GM21528 (cell line): ENCODE data around the gene FASN.

Experiments
- ATAC-seq: cut with Tn5 transposase; IDR thresholded peaks from one replicate; pipeline ENCODE4 v1.9.1; 2021; ENCODE audit warnings: mild to moderate bottlenecking, moderate library complexity; ENCODE audit not compliant: unreplicated experiment, low FRiP score

Gene FASN

DNA sequence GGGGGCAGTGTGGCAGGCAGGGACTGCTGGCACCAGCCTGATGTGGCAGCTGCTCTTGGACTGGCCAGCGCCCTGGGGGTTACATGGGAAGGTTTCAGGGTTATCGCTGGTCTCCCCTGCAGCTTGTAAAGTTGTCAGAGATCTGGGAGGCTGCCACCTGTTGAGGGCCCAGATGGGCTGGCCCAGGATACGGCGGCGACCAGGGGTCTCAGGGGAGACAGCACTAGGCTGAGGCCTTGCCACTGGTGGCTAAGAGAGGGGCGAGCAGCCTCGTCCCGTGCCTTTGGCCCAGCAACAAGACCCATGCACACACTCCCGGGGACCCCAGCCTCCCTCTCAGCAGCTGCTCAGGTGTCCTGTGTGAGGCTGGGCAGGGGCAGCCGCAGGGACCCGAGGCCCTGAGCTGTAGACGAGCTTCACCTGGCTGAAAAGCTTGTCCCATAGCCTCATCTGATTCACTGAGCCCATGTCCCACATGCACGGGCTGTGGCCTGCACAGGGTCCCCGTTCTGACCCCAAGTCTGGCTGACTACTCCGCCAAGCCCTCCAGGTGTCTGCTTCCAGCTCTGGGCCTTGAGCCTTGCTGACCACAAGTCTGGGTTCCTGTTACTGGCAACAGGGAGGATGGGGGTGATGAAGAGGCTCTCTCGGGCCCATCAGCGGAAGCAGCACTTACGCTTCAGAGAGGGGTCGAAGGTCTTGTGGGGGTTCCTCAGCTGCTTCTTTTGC lies 38.6 kb downstream of the FASN start:
- no peak for ATAC-seq

DNA sequence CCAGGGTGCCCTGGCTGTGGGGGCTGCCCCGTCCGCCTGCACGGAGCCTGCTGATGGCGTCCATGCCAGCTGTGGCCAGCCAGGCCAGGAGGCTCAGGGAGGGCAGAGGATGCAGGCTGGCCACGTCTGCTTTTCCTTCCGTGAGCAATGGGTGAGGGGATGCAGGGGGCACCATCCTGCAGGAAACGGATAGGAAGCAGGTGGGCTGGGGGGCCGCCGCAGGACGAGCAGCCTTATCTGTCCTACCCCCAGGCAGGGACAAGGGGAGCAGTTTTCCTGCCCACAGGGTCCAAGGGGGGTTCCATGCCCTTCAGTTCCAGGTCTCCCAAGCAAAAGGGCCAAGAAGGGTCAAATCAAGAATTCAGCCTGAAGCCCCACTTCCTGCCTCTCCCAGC lies 39.2 kb downstream of the FASN start:
- ATAC-seq, result no peak

DNA sequence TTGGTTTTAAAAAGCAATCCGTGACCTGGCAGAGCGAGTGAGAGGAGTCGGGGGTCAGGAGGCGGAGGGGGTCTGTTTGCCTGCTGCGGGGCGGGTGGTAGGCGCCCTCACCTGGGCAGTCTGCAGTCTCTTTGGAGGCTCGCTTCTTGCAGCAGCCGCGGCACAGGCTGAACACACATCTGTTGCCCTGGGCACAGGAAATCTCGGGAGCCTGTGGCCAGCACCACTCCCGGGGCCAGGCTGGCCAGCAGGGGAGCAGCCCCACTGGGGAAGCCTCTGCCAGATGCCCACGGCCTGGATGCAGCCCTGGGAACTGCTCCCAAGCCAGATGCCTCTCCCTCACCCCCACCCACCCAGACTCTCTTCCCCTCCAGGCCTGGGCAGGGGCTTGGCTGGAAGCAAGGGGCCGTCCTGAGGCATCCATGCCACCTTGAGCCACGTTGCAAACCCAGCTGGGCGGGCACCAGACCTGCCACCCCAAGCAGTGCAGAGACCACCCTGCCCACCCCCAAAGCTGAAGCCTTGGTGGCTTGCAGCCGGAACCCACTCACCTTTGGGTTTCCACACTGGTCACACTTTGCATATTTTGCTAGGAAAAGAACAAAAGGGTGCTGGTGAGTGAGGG lies 39.7 kb downstream of the FASN start:
- ATAC-seq, result no peak

DNA sequence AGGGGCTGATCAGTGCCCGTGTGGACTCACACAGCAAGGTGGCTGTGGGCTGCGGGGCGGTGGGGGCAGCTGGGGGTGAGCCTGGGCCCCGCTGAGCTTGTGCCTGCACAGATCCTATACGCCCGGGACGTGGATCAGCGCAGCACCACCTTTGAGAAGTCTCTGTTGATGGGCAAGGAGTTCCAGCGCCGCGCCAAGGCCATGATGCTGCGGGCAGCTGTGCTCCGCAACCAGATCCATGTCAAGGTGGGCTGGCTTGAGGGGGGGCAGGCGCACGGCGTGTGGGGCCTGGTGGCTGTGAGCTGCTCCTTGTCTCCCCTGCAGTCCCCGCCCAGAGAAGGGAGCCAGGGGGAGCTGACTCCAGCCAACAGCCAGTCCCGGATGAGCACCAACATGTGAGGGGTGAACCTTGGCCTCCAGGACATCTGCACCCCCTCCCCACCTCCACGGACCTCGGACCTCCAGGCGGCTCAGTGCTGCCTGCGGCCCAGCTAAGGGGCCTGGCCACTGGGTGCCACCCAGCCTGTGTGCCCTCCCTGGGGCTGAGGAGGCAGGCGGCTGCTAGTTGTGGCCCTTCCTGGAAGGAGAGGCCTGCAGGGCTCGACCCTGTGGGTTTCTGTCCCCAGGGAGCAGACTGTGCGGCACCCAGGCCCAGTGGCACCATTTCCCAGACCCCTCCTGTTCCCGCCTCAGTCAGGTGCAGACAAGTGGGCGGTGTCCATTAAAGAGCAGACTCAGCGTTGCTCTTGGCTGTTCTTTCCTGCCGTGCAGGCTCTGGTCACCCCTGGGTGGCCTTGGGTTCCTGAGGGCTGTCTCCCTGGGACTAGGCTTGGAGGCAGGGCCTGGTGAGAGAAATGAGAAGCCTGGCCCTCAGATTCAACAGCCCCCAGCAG lies 41.1 kb downstream of the FASN start:
- no peak for ATAC-seq

DNA sequence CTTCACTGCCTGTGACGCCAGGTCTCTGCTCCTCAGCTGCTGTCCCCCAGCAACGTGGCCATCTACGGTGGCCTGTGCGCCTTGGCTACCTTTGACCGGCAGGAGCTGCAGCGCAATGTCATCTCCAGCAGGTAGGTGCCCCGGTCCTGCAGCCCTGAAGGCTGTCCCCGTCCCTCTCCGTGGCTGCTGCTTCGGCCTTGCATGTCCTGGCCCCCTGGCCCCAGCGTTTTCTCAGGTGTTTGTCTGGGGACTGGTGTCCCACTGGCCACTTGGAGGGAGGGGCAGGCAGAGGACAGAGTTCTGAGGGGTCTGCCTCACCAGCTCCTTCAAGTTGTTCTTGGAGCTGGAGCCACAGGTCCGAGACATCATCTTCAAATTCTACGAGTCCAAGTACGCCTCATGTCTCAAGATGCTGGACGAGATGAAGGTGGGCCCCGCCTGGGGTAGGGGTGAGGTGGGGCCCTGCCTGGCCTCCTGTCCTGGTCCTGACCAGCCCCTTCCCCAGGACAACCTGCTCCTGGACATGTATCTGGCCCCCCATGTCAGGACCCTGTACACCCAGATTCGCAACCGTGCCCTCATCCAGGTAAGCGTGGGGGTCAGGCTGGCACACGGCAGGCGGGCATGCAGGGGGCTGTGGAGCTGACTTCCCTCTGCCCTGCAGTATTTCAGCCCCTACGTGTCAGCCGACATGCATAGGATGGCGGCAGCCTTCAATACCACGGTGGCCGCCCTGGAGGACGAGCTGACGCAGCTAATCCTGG lies 41.9 kb downstream of the FASN start:
- no peak for ATAC-seq

DNA sequence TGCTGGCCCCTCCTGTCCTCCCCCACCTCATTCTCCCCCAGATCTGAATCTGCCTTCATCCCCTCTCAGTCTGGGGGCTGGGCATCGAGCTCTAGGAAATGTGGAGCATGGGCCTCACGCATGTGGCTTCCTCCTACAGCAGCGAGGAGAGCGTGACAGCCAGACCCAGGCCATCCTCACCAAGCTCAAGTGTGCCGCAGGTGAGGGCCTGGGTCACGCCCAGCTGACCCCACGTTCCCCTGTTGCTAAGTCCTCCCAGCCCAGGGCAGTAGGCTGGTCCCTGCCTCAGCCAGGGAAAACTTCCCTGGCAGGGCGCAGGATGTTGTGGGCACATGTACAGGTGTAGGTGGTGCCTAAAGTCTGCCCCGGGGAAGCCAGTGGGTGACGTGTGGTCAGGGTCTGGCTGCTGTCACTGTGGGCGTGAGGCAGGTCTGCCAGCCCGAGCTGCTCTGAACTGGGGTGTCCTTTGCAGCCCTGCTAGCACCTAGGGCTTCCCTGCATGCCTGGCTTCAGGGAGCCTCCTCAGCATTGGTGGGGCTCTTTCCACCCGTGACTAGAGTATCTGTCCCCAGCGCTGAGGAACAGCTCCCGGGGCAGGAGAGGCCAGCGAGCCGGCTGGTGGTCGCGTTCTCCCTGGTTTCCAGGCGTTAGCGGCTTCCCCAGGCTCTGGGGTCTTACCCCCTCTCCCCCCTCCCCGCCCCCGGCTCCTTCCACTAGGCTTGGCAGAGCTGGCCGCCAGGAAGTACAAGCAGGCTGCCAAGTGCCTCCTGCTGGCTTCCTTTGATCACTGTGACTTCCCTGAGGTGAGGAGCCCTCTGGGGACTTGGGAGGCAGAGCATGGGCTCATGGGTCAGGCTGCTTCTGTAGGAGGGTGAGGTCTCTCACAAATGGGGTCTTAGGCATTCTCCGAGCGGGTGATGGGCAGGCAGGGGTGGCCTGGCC lies 42.7 kb downstream of the FASN start:
- ATAC-seq, result no peak

DNA sequence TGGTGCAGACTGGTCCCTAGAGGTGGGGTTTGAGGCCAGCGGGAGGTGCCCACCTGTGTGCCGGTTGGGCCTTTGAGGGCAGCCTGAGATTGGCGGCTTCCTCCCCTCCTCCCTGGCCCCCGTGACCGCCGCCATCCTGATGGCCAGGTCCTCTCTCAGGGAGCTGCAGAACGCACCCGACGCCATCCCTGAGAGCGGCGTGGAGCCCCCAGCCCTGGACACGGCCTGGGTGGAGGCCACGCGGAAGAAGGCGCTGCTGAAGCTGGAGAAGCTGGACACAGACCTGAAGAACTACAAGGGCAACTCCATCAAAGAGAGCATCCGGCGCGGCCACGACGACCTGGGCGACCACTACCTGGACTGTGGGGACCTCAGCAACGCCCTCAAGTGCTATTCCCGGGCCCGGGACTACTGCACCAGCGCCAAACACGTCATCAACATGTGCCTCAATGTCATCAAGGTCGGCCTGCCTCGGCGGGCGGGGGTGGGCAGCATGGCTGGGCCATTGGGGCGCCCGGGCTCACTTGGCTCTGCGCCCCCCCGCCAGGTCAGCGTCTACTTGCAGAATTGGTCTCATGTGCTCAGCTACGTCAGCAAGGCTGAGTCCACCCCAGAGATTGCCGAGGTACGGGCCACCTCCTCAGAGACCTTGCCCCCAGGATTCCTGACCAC lies 43.5 kb downstream of the FASN start:
- no peak for ATAC-seq

DNA sequence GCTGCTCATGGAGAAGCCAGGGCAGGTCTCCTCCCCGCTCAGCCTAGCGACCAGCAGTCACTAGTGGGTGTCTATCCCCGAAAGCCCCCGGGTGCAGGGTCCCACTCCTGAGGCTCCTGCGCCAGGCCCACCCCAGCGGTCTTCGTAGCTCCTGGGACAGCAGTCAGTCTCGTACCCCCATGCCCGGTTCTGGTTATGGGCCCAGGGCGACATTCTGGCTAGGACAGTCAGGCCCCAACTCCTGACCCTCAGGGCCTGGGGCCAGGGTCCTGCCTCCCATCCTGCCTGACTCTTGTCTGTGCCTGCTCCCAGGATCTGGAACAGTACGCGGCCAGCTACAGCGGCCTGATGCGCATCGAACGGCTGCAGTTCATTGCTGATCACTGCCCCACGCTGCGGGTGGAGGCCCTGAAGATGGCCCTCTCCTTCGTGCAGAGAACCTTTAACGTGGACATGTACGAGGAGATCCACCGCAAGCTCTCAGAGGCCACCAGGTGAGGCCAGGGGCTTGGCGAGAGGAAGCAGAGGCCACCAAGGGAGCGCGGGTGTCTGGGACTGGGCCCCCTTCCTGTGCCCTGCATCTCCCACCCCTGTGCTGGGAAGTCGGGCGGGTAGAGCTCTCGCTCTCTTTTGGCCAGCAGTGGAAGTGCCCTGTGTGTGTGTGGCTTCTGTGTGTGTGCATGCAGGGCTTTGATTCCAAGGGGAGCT lies 44.3 kb downstream of the FASN start:
- no peak for ATAC-seq

DNA sequence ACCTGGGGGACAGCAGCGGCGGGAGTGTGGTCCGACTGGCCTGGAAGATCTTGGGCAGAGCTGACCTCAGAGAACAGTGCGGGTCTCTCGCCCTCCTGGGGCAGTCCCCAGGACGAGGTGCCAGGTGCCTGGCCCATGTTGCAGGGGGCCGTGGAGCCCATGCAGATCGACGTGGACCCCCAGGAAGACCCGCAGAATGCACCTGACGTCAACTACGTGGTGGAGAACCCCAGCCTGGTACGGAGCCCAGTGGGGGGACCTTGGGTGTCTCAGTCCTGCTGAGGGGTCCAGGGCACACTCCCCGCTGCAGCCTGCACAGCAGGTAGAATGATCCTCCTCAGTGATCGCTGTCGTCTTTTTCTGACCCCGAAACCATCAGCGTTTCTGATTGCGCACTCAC lies 44.9 kb downstream of the FASN start:
- no peak for ATAC-seq

DNA sequence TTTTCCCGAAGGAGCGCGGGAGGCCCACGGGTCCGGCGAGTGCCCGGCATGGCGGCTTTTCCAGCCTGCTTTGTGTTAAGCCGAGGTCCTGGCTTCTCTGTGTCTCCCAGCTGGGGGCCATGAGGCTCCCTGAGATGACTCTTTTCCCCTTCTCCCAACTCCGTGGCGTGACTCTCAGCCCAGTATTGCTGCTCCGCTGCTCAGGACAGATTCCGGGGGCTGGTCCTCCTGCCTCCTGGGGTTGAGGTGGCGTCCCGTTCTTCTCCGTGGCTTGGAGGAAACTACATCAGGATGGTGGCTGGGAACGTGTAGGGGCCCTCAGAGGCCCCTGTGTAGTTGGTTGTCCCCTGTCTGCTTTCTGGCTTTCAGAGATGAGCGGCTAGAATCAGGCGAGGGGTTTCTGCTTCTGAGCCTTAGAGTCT lies 45.4 kb downstream of the FASN start:
- no peak for ATAC-seq

DNA sequence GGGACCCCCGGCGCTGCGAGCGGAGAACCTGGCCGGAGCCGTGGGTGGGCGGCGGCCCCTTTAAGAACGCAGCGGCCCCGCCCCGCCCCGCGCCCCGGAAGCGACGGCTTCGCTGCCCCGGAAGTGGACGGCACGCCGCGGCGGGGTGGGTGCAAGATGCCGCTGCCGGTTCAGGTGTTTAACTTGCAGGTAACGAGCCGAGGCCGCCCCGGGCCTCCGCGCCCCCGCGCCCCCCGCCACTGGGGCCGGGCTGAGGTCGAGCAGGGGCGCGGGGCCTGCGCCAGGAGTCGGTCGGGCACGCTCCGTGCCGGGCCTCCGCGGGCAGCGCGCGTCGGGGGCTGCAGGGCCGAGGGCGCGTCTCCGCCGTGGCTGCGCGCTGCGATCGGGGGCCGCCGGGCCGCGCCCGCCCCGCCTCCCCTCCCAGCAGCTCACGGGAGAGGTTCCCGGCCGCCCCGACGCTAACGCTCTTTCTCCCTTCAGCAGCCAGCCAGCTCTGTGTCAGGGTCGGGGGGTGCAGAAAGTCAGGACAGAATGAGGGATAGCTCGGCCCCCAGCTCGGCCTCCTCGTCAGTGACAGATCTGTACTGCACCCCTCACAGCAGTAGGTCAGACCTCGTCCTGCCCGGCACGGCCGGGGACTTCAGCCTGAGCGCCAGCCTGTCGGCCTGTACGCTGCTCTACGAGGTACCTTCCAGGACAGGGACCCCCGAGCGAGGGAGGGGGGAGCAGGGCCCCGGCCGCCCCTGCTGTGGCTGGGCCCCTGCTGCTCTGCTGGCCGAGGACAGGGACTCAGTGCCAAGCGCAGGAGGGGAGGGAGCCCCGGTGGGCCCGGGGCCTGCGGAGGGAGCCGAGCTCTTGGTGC lies 46.0 kb downstream of the FASN start, which contains the start of the genes GPS1 and RFNG:
Gene GPS1, plus strand, starts transcription at position 123 of the 862 bp plus-strand sequence. Its CDS starts 34 bp downstream, at position 157.
Gene RFNG, minus strand, starts transcription at position 36 of the 862 bp plus-strand sequence. CDS start 45 bp downstream, outside the sequence.
- ATAC-seq, result peak; percentile 61

DNA sequence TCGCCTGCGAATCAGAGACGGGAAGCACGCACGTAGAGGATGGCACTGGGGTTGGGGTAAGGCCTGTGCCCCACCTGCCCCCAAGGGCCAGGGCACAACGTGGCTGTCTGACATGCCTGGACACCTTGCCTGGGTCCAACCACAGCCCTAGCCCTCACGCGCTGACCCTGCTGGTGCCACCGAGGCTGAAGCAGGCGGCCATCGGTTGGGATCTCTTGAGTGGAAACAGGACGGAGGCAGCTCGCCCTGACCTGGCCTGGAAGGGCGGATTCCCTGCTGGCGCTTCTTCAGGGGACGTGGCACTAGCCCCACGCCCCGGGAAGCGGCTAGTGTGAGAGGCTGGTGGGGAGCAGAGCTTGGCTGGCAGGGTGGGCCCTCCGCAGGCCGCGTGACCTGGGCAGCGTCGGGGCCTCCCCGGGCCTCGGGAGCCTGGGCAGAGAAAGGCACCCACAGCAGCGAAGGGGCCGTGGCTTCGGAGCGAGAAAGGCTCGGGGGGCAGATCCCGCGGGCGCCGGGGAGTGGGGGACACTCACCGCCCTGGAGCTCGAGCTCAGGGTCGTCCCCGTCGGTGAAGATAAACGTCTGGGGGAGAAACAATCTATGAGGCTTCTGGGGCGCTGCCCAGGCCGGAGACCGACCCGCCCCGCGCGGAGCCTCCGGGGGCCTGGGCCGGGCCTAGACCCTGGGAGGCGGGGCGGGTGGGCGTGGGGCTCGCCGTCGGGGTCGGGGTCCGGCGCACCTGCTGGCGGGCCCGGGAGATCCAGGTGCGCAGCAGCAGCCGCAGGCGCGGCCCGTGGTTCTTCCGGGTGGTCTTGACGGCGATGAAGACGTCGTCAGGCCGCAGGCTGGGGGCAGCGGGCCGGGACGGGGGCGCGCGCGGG lies 47.0 kb downstream of the FASN start:
- peak; percentile 14 for ATAC-seq

DNA sequence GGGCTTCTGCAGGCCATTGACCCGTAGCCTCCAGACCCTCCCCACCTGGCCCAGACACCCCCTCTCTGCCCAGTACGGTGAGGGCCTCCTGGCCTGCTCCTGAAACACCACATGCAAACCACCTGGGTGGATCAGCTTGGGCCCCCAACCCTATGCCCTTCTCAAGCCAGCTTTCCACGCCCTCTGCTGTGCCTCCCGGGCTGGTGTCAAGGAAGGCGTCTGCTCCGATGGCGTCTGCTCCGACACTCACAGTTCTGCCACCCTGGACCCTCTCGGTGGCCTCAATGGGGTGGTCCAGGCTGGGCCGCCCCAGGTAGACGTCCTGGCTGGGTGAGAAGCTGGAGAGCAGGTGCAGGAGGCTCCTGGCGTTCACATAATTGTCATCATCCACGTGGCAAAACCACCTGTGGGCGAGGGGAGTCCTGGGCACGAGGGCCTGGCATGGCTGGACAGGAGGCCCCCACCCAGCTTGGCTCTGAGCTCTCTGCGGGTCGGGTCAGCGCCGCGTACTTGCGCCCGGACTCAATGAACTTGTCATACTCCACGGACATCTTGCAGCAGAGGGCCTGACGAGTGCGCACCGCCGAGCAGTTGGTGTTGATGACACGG lies 47.8 kb downstream of the FASN start:
- ATAC-seq, result no peak

DNA sequence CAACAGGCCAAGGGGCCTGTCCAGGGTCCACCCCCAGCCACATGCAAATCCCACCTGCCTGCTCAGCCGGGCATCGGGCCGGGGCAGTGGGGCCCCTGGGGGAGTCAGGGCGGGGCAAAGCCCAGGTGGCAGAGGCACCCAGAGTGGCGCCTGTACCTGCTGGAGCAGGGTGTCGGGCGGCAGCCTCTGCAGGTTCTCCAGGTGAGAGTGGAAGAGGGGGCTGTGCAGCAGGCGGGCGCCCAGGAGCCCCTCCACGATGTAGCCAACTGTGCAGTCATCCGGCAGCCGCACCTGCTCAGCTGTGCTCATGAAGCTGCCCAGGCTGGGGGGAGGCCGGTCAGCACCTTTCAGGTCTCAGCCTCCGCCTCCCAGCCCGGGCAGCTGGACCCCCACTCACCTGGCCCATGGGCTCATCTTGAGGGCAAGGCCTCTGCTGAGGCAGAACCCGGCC lies 48.5 kb downstream of the FASN start:
- ATAC-seq, result no peak

DNA sequence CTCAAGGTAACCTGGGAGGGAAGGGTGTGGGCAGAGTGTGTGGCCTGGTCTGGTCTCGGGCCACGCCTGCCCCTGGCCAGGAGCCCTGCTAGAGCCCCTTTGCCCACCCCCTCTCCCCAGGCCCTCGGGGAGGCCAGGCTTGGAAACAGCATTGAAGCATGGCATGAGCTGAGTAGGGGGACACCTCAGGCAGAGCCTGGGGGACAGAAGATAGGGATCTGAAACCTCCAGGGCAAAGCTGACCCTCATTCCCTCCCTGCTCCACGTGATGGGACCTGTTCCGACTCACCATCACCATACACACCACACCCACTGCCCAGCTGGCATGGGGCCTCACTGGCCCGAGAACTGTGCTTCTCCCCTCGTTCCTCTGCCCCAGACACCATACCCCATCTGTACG lies 48.9 kb downstream of the FASN start:
- ATAC-seq, result no peak

DNA sequence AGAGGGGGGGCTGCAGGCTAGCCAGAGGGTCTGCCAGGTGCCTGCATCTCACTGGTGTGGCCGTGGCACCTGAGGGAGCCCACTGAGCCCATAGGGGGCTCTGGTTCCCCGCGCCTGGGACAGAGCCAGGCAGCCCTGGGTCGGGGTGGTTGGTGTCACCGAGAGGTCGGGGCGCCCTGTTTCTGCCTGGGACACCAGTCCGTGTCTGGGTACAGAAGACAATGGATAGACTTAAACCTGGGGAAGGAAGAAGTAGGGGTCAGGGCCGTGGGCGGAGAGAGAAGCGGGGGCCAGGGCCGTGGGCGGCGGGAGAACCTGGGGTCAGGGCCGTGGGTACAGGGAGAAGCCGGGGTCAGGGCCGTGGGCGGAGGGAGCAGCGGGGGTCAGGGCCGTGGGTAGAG lies 49.5 kb downstream of the FASN start:
- ATAC-seq, result no peak
